Smooth muscle cell (in vitro differentiated cells): ENCODE measurements around the gene TCF23. TPM values are rescaled to one million over a fixed set of nuclear protein-coding genes. Genes with fewer than 3 reads are reported as not detected.

Experiments used
- DNase-seq: peaks from one replicate; lab custom pipeline; 2025; ENCODE audit not compliant: unreplicated experiment; lab: John Stamatoyannopoulos, UW
- H2AFZ ChIP-seq: fragments of 200-600 bp; sonication (generic); 2 replicates; pipeline ENCODE4 v1.6.0; 2016; ENCODE audit warnings: antibody characterized with exemption, low read depth, mild to moderate bottlenecking
- H3F3A ChIP-seq: fragments of 200-600 bp; sonication (generic); 2 replicates; pipeline ENCODE4 v1.6.0; 2017; ENCODE audit warnings: antibody characterized with exemption, low read depth
- H3K27ac ChIP-seq: fragments of 200-600 bp; sonication (generic); 2 replicates; pipeline ENCODE4 v1.5.1; 2016; ENCODE audit warnings: low read depth, mild to moderate bottlenecking
- H3K27me3 ChIP-seq: fragments of 200-600 bp; sonication (generic); 2 replicates; pipeline ENCODE4 v1.6.1; 2016; ENCODE audit warnings: low read depth, mild to moderate bottlenecking
- H3K36me3 ChIP-seq: fragments of 200-600 bp; sonication (generic); 2 replicates; pipeline ENCODE4 v1.5.1; 2016; ENCODE audit warnings: low read depth
- H3K4me1 ChIP-seq: fragments of 200-600 bp; sonication (generic); 2 replicates; pipeline ENCODE4 v1.5.1; 2016; ENCODE audit warnings: low read depth
- H3K4me2 ChIP-seq: fragments of 200-600 bp; sonication (generic); 2 replicates; pipeline ENCODE4 v1.6.0; 2016; ENCODE audit warnings: mild to moderate bottlenecking
- H3K4me3 ChIP-seq: fragments of 200-600 bp; sonication (generic); 2 replicates; pipeline ENCODE4 v1.5.1; 2016; ENCODE audit warnings: mild to moderate bottlenecking
- H3K79me2 ChIP-seq: fragments of 200-600 bp; sonication (generic); 2 replicates; pipeline ENCODE4 v1.6.0; 2016; ENCODE audit warnings: low read depth, mild to moderate bottlenecking
- H3K9ac ChIP-seq: fragments of 200-600 bp; sonication (generic); 2 replicates; pipeline ENCODE4 v1.6.0; 2016; ENCODE audit warnings: low read depth
- H3K9me3 ChIP-seq: fragments of 200-600 bp; sonication (generic); replicated peaks from 2 replicates; pipeline ENCODE4 v1.5.1; 2016; ENCODE audit warnings: low read depth
- H4K20me1 ChIP-seq: fragments of 200-600 bp; sonication (generic); 2 replicates; pipeline ENCODE4 v1.6.0; 2016; ENCODE audit warnings: low read depth
- WGBS: methylation state at CpG from one replicate; pipeline ENCODE4 v1.1.7; 2016; ENCODE audit warnings: low lambda C conversion rate; 5-methylcytosine and 5-hydroxymethylcytosine counted together
- polyA plus RNA-seq: library from polyadenylated mRNA; unstranded; fragments of >200 nt; fragmentation: Nextera tagmentation; extraction: Ambion mirVana; gene quantifications from 2 replicates; pipeline ENCODE4 v1.2.1, GENCODE V29; 2016
- total RNA-seq: library from RNA; depleted of rRNA; stranded (reverse); fragments of >200 nt; gene quantifications from 2 replicates; pipeline ENCODE4 v1.2.3, GENCODE V29; 2014
- TF ChIP-seq, protein P1 (sequence below): fragments of 200-600 bp; sonication (generic); IDR thresholded peaks from 2 replicates; pipeline ENCODE4 v1.5.1; 2017; ENCODE audit warnings: borderline replicate concordance, mild to moderate bottlenecking, antibody characterized with exemption; ENCODE audit not compliant: insufficient read depth, poor library complexity, severe bottlenecking

The TCF23 gene
- total and polyA plus RNA-seq, 2 experiments from 2014 or later = not detected

DNA sequence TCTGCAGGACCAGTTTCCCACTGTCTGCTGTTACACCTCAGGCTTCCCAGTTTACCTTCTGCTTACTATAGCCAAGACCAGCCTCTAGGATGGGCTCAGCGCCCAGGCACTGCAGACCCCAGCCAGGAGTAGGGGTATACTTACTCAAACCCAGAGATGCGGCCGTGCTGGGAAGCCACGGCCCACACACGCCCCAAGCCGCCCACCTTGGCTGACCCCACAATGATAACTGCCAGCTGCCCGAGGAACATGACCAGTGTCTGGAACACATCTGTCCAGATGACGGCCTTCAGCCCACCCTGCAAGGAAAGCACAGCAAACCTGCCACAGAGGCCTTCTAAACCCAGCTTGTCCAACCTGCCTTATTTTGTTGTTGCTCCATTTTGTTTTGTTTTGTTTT, 56.4 kb downstream of the TCF23 start:
- Histone ChIP-seq H2AFZ (no peak overlapping the region), H3K36me3 (no peaks in the 10 kb centered on the region), H3K79me2 (no peaks in the 10 kb centered on the region), H3K9ac (no peak overlapping the region), H3K4me2 (no peak overlapping the region), H3K9me3 (no peaks in the 10 kb centered on the region), H3K27me3 (no peaks in the 10 kb centered on the region), H3K4me3 (no peak overlapping the region), H3K27ac (no peak overlapping the region), H4K20me1 (no peaks in the 10 kb centered on the region), H3F3A (no peaks in the 10 kb centered on the region), H3K4me1 (peaks cover 2% of the 10 kb centered on the region)
- WGBS = 90% methylated on average over 8 of the region's 8 CpGs
- TF ChIP-seq, protein P1, sequence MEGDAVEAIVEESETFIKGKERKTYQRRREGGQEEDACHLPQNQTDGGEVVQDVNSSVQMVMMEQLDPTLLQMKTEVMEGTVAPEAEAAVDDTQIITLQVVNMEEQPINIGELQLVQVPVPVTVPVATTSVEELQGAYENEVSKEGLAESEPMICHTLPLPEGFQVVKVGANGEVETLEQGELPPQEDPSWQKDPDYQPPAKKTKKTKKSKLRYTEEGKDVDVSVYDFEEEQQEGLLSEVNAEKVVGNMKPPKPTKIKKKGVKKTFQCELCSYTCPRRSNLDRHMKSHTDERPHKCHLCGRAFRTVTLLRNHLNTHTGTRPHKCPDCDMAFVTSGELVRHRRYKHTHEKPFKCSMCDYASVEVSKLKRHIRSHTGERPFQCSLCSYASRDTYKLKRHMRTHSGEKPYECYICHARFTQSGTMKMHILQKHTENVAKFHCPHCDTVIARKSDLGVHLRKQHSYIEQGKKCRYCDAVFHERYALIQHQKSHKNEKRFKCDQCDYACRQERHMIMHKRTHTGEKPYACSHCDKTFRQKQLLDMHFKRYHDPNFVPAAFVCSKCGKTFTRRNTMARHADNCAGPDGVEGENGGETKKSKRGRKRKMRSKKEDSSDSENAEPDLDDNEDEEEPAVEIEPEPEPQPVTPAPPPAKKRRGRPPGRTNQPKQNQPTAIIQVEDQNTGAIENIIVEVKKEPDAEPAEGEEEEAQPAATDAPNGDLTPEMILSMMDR = no peak
- no peak for DNase-seq

DNA sequence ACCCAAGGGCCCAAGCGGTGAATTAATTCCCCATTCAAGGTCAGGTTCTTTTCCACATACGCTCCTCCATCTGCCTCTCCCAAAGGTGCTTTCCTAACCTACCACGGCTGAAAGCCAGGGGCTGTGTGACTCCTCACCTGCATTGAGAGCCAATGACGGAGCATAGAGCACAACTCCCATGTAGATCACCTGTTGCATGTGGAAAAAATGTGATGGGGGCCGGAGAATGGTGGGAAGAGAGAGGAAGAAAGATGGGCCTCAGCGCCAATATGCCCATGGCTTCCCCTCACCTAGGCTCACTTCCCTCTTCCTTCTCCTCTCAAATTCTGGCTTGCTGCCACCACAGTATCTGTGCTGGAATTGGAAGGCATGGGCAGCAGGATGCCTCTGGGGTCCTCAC, 57.5 kb downstream of the TCF23 start:
- Histone ChIP-seq H3F3A (no peaks in the 10 kb centered on the region), H3K4me2 (no peak overlapping the region), H3K4me1 (peaks cover 6% of the 10 kb centered on the region), H3K9ac (no peak overlapping the region), H3K27ac (no peak overlapping the region), H2AFZ (no peak overlapping the region), H3K79me2 (no peaks in the 10 kb centered on the region), H3K4me3 (no peak overlapping the region), H3K27me3 (no peaks in the 10 kb centered on the region), H4K20me1 (no peaks in the 10 kb centered on the region), H3K36me3 (no peaks in the 10 kb centered on the region), H3K9me3 (no peaks in the 10 kb centered on the region)
- TF ChIP-seq, protein P1 = no peak
- DNase-seq = no peak
- 100% methylated on average over 6 of the region's 6 CpGs for WGBS

Other genes starting within 250 kb of the TCF23 start
- 9.5 and 12.5 TPM in 2 replicates for gene MAPRE3, start 178.4 kb upstream of the TCF23 start, total RNA-seq
- 29.5 and 30.5 TPM in 2 replicates for gene MAPRE3, start 178.4 kb upstream of the TCF23 start, polyA plus RNA-seq
- 67.7 and 79.6 TPM in 2 replicates for gene TMEM214, start 116.0 kb upstream of the TCF23 start, total RNA-seq
- gene TMEM214, start 116.0 kb upstream of the TCF23 start, polyA plus RNA-seq = 94.9 and 99.7 TPM in 2 replicates
- gene AGBL5, start 97.3 kb upstream of the TCF23 start, total RNA-seq = 10.9 and 13.7 TPM in 2 replicates
- 17.1 and 20.0 TPM in 2 replicates for gene AGBL5, start 97.3 kb upstream of the TCF23 start, polyA plus RNA-seq
- 529 and 848 TPM in 2 replicates for gene OST4, start 77.3 kb upstream of the TCF23 start, total RNA-seq
- 1,164 and 1,292 TPM in 2 replicates for gene OST4, start 77.3 kb upstream of the TCF23 start, polyA plus RNA-seq
- 111 and 131 TPM in 2 replicates for gene EMILIN1, start 70.4 kb upstream of the TCF23 start, total RNA-seq
- 330 and 518 TPM in 2 replicates for gene EMILIN1, start 70.4 kb upstream of the TCF23 start, polyA plus RNA-seq
- gene KHK, start 62.2 kb upstream of the TCF23 start, total RNA-seq = 0.27 and 0.94 TPM in 2 replicates
- gene KHK, start 62.2 kb upstream of the TCF23 start, polyA plus RNA-seq = 1.6 and 2.1 TPM in 2 replicates
- gene CGREF1, start 29.9 kb upstream of the TCF23 start, total RNA-seq = 0.27 TPM in 1 of 2 replicates, not detected in the other
- 0.85 and 0.97 TPM in 2 replicates for gene CGREF1, start 29.9 kb upstream of the TCF23 start, polyA plus RNA-seq
- gene ABHD1, start 25.2 kb upstream of the TCF23 start, total RNA-seq = not detected in 2 replicates
- gene ABHD1, start 25.2 kb upstream of the TCF23 start, polyA plus RNA-seq = 0.13 TPM in 1 of 2 replicates, not detected in the other
- gene PREB, start 14.4 kb upstream of the TCF23 start, total RNA-seq = 44.9 and 53.2 TPM in 2 replicates
- 62.6 and 78.5 TPM in 2 replicates for gene PREB, start 14.4 kb upstream of the TCF23 start, polyA plus RNA-seq
- not detected in 2 replicates for gene PRR30, start 9.6 kb upstream of the TCF23 start, total RNA-seq
- not detected in 2 replicates for gene PRR30, start 9.6 kb upstream of the TCF23 start, polyA plus RNA-seq
- gene ATRAID, start 63.0 kb downstream of the TCF23 start, total RNA-seq = 233 and 243 TPM in 2 replicates
- 319 and 335 TPM in 2 replicates for gene ATRAID, start 63.0 kb downstream of the TCF23 start, polyA plus RNA-seq
- gene SLC5A6, start 63.3 kb downstream of the TCF23 start, total RNA-seq = 32.3 and 49.8 TPM in 2 replicates
- gene SLC5A6, start 63.3 kb downstream of the TCF23 start, polyA plus RNA-seq = 25.7 and 35.8 TPM in 2 replicates
- 20.3 and 20.4 TPM in 2 replicates for gene CAD, start 68.4 kb downstream of the TCF23 start, total RNA-seq
- gene CAD, start 68.4 kb downstream of the TCF23 start, polyA plus RNA-seq = 32.4 and 34.3 TPM in 2 replicates
- gene SLC30A3, start 114.0 kb downstream of the TCF23 start, total RNA-seq = not detected in 2 replicates
- 0.17 TPM in 1 of 2 replicates, not detected in the other for gene SLC30A3, start 114.0 kb downstream of the TCF23 start, polyA plus RNA-seq
- gene DNAJC5G, start 126.4 kb downstream of the TCF23 start, total RNA-seq = not detected in 2 replicates
- not detected in 2 replicates for gene DNAJC5G, start 126.4 kb downstream of the TCF23 start, polyA plus RNA-seq
- gene TRIM54, start 133.4 kb downstream of the TCF23 start, total RNA-seq = 0.22 TPM in 1 of 2 replicates, not detected in the other
- gene TRIM54, start 133.4 kb downstream of the TCF23 start, polyA plus RNA-seq = 0.80 TPM in 1 of 2 replicates, not detected in the other
- 0.36 and 0.54 TPM in 2 replicates for gene UCN, start 159.4 kb downstream of the TCF23 start, total RNA-seq
- 2.7 and 3.6 TPM in 2 replicates for gene UCN, start 159.4 kb downstream of the TCF23 start, polyA plus RNA-seq
- gene MPV17, start 174.1 kb downstream of the TCF23 start, total RNA-seq = 87.1 and 114 TPM in 2 replicates
- gene MPV17, start 174.1 kb downstream of the TCF23 start, polyA plus RNA-seq = 117 and 128 TPM in 2 replicates
- 37.7 and 42.3 TPM in 2 replicates for gene GTF3C2, start 207.8 kb downstream of the TCF23 start, total RNA-seq
- 40.3 and 53.8 TPM in 2 replicates for gene GTF3C2, start 207.8 kb downstream of the TCF23 start, polyA plus RNA-seq
- gene EIF2B4, start 221.3 kb downstream of the TCF23 start, total RNA-seq = 30.6 and 36.4 TPM in 2 replicates
- 70.2 and 80.0 TPM in 2 replicates for gene EIF2B4, start 221.3 kb downstream of the TCF23 start, polyA plus RNA-seq
- gene SNX17, start 221.6 kb downstream of the TCF23 start, total RNA-seq = 84.5 and 88.4 TPM in 2 replicates
- 128 and 155 TPM in 2 replicates for gene SNX17, start 221.6 kb downstream of the TCF23 start, polyA plus RNA-seq
- 6.5 and 7.6 TPM in 2 replicates for gene ZNF513, start 231.7 kb downstream of the TCF23 start, total RNA-seq
- 15.7 and 21.3 TPM in 2 replicates for gene ZNF513, start 231.7 kb downstream of the TCF23 start, polyA plus RNA-seq